CD4-positive, alpha-beta T cell (primary cell): ENCODE data around the gene GFOD2. TPM values are rescaled to one million over a fixed set of nuclear protein-coding genes. Genes with fewer than 3 reads are reported as not detected.

Experiments
- ATAC-seq: fragments of 200-7000 bp; cut with Tn5 transposase; one replicate; pipeline ENCODE4 v1.10.0; 2022; ENCODE audit warnings: mild to moderate bottlenecking; ENCODE audit not compliant: poor library complexity
- CTCF ChIA-PET: fragments of 350-600 bp; sonication (Branson Sonifier 250); formaldehyde crosslinking; loops from one replicate; lab custom pipeline; 2021; ENCODE audit warnings: antibody characterized with exemption, inconsistent platforms; lab: Charles Lee
- POLR2A ChIA-PET: fragments of 350-600 bp; sonication (Branson Sonifier 250); formaldehyde crosslinking; loops from one replicate; lab custom pipeline; 2021; ENCODE audit warnings: antibody characterized with exemption, inconsistent platforms; lab: Charles Lee
- DNase-seq, 14 experiments: peaks; one replicate each; pipeline ENCODE4 v3.0.0-alpha.2; 2013 to 2020; ENCODE audit warnings: mixed read lengths in 2 of 14
- H3K27ac ChIP-seq, 2 donors: one replicate each; pipeline versions ENCODE4 v1.5.1 to v1.7.0; 2013; ENCODE audit warnings: low read length in 2 of 2, low read depth in 1 of 2, mild to moderate bottlenecking in 1 of 2
- H3K27me3 ChIP-seq, 2 experiments: 1 replicate in 1 of 2; 2 replicates in 1 of 2; pipeline versions ENCODE4 v1.6.1 to v1.7.0; 2013; ENCODE audit warnings: low read length in 2 of 2, control low read depth in 1 of 2, mild to moderate bottlenecking in 1 of 2, moderate library complexity in 1 of 2; ENCODE audit not compliant: insufficient read depth in 2 of 2, control insufficient read depth in 1 of 2
- H3K36me3 ChIP-seq: one replicate; pipeline ENCODE4 v1.6.1; 2013; ENCODE audit warnings: low read length, control low read depth; ENCODE audit not compliant: insufficient read depth
- H3K4me1 ChIP-seq: one replicate; pipeline ENCODE4 v1.6.1; 2013; ENCODE audit warnings: low read length, control low read depth; ENCODE audit not compliant: insufficient read depth
- H3K4me3 ChIP-seq: one replicate; pipeline ENCODE4 v1.5.1; 2013; ENCODE audit warnings: mild to moderate bottlenecking, low read length, moderate library complexity
- H3K9me3 ChIP-seq, 2 experiments: 1 replicate in 1 of 2; 2 replicates in 1 of 2; pipeline versions ENCODE4 v1.6.1 to v1.7.0; 2013; ENCODE audit warnings: low read length in 2 of 2, mild to moderate bottlenecking in 2 of 2, control low read depth in 1 of 2, moderate library complexity in 1 of 2; ENCODE audit not compliant: control insufficient read depth in 1 of 2, insufficient read depth in 1 of 2
- H3K27ac Mint-ChIP-seq: one replicate; pipeline ENCODE4 v1.8.0; 2020; ENCODE audit warnings: mixed read lengths
- H3K27me3 Mint-ChIP-seq: one replicate; pipeline ENCODE4 v1.8.0; 2021; ENCODE audit warnings: mixed read lengths
- H3K36me3 Mint-ChIP-seq: one replicate; pipeline ENCODE4 v1.8.0; 2021; ENCODE audit warnings: low read depth, mixed read lengths
- H3K4me1 Mint-ChIP-seq: one replicate; pipeline ENCODE4 v1.8.0; 2021; ENCODE audit warnings: low read depth, mixed read lengths
- H3K4me3 Mint-ChIP-seq: one replicate; pipeline ENCODE4 v1.8.0; 2020; ENCODE audit warnings: mild to moderate bottlenecking, mixed read lengths
- H3K9me3 Mint-ChIP-seq: one replicate; pipeline ENCODE4 v1.8.0; 2020; ENCODE audit warnings: mixed read lengths
- CTCF ChIP-seq: fragments of 200-600 bp; IDR thresholded peaks from one replicate; pipeline ENCODE4 v1.8.0; 2022; ENCODE audit warnings: antibody characterized with exemption, mild to moderate bottlenecking
- intact Hi-C, 2 experiments: fragments of 100-400 bp; cut with DNase I in 1 of 2; cut with micrococcal nuclease in 1 of 2; formaldehyde crosslinking; loops; one replicate each; pipeline versions ENCODE4 v1.15.1 to v1.9.0; 2023 to 2025; cut with DNase I, micrococcal nuclease
- total RNA-seq, 174 experiments: library from RNA in 2 of 174; stranded (reverse) in 2 of 174; gene quantifications; one replicate each; pipeline ENCODE4 v1.2.3 and lab custom pipeline; 2021 to 2026

GFOD2 gene
- total RNA-seq, 2 experiments from 2014 or later: 2.8 to 3.7 TPM

GRCh38 chr16:67729636-67730248 lies 10.6 kb upstream of the GFOD2 start:
- TF ChIP-seq CTCF: no peak
- Histone ChIP-seq H3K27ac (no peak overlapping the region), H3K4me1 (no peaks in the 10 kb centered on the region), H3K4me3 (no peak overlapping the region), H3K27me3 (no peaks in the 10 kb centered on the region), H3K36me3 (peaks cover 77% of the 10 kb centered on the region), H3K9me3 (no peaks in the 10 kb centered on the region)
- no peaks in the 10 kb centered on the region for H3K27me3 Mint-ChIP-seq
- ChIA-PET POLR2A (no interaction called here), CTCF (interaction anchor here (1.6 kb wide), 1 partner anchor 87 kb away, joined by 3 read pairs; no protein-coding TSS in a partner anchor)
- no peak overlapping the region for H3K4me3 Mint-ChIP-seq
- no peaks in the 10 kb centered on the region for H3K4me1 Mint-ChIP-seq
- intact Hi-C loops: loop anchor here in 1 of 2 experiments (10.0 kb wide), 1 partner anchor 185 kb away; no protein-coding TSS in a partner anchor
- H3K9me3 Mint-ChIP-seq: no peaks in the 10 kb centered on the region
- no peak overlapping the region for H3K27ac Mint-ChIP-seq
- ATAC-seq (no peak), DNase-seq (no peak)
- peaks cover 56% of the 10 kb centered on the region for H3K36me3 Mint-ChIP-seq

DNA sequence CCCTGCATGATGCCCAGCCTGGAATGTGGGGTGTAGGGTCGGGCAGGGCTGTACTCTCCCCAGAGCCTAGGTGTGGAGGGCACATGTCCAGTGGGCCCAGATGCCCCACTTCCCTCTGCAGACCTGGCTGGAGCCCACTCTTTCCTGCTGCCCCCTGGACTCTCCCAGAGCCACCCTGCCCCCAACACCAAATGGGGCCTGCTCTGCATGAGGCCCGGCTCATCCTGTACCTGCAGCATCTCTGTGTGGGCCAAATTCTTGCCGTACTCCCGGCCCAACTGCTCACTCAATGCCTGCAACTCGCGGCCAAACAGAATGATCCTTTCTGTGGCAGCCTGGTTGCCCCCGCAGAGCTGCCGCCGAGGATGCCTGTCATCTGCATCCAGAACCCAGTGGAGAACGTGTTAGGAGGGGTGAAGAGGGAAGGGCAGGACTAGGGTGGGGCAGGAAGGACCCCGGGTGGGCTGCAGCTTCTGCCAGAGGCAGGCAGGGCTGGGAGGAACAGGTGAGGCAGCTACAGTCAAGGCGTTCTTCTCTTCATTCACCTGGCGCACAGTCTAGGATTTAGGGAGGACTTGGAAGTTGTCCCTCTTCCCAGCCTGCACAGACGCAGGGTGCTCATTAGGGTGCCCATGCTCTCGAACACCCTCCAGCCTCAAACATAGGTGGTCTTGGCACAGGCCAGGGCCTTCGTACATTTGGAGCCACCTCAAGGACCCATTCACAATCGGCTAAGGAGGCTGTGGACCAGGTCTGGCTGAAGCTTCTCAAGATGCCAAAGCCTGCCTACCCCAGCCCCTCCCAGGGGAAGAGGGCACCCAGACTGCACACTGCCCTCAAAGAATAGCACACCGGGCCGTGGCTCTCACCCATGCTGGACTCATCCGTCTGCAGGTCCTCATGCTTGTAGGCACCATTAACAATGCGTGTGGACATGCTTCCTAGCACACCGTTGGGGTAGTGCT lies 8.7 kb upstream of the GFOD2 start:
- ChIA-PET POLR2A (no interaction called here), CTCF (no interaction called here)
- DNase-seq (no peak), ATAC-seq (no peak)
- Mint-ChIP-seq H3K36me3 (peaks cover 63% of the 10 kb centered on the region), H3K9me3 (no peaks in the 10 kb centered on the region), H3K4me3 (no peak overlapping the region), H3K4me1 (no peaks in the 10 kb centered on the region), H3K27ac (no peak overlapping the region), H3K27me3 (no peaks in the 10 kb centered on the region)
- Histone ChIP-seq H3K9me3 (no peaks in the 10 kb centered on the region), H3K4me1 (no peaks in the 10 kb centered on the region), H3K27me3 (no peaks in the 10 kb centered on the region), H3K27ac (no peak overlapping the region), H3K36me3 (peaks cover 73% of the 10 kb centered on the region), H3K4me3 (no peak overlapping the region)
- intact Hi-C loops: no loop called here
- no peak for TF ChIP-seq CTCF

GRCh38 chr16:67726106-67727034 lies 7.3 kb upstream of the GFOD2 start:
- H3K27ac Mint-ChIP-seq: no peak overlapping the region
- Histone ChIP-seq H3K36me3 (peaks cover 61% of the 10 kb centered on the region), H3K9me3 (no peaks in the 10 kb centered on the region), H3K4me3 (no peak overlapping the region), H3K27ac (no peak overlapping the region), H3K4me1 (no peaks in the 10 kb centered on the region), H3K27me3 (no peaks in the 10 kb centered on the region)
- H3K36me3 Mint-ChIP-seq: peaks cover 52% of the 10 kb centered on the region
- ChIA-PET CTCF (no interaction called here), POLR2A (no interaction called here)
- H3K9me3 Mint-ChIP-seq: no peaks in the 10 kb centered on the region
- no peak for DNase-seq
- H3K27me3 Mint-ChIP-seq: no peaks in the 10 kb centered on the region
- ATAC-seq: no peak
- H3K4me3 Mint-ChIP-seq: no peak overlapping the region
- intact Hi-C loops: no loop called here
- H3K4me1 Mint-ChIP-seq: no peaks in the 10 kb centered on the region
- TF ChIP-seq CTCF: no peak
